Measurements from ENCODE around the gene PCLO.
A peak's percentile ranks its signal among the peaks of the same experiment; 100 is the strongest.
"Not testable (repeated sequence)": the region's sequence is repeated elsewhere in the genome, so short reads cannot be mapped to it uniquely, and the experiment has no call there.

PCLO gene

DNA sequence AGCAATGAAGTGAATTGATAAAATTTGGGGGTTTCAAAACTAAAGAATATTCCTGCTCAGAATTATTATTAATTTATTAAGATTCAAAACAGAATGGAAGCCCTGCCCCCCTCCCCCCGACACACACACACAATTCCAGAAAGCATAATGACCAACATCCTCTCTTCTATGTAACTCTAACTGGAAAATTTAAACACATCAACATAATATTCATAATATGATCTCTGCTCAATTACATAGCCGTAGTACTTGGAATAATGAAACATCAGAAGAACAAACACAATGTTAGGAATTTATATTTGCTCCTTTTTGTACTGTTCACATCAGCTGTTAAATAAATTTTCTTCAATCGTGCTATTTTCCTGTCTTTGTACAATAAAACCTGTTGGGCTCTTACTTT is 20.8 kb downstream of the PCLO start:
- DNase-seq = no peak

DNA sequence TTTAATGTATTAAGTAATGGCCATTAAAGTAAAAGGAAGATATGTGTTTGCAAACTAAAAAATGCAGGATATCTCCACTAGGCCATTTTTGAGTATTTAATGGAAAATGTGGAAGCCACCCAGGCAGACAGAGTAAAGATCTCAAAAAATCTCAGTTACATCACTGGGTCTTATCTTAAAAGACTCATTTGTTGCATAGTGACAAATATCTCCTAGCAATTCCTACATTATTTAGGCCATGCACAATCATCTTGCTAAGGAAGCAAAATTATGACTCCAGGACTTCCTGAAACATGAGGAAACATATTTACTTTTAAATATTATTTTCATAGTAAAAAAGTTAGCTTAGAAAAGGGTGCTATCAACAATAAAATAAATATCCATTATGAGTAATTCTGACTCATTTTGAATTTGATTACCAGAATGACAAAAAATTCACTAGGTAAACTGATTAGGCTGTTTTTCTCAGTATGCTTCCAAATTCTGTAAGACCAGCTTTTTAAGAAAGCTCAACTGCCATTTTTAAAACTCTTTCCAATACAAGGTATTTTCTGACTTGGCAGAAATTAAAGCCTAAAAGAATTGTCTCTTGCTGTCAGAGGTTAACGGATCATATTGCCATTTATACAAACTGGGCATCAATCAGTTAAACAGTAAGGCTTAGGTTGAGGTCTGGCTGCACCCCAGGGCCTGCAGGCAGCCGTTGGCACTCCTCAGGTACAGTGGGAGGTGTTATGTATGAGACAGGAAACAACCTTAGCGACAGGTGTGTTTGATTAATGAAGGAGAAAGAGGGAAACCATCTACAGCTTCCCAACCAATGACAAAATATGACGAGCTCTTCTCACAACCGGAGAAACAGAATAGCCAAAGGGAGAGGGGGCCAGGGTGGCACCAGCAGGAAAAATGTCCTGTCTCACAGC is 31.8 kb downstream of the PCLO start:
- peak; percentile 24 to 74 (median 31) for DNase-seq

DNA sequence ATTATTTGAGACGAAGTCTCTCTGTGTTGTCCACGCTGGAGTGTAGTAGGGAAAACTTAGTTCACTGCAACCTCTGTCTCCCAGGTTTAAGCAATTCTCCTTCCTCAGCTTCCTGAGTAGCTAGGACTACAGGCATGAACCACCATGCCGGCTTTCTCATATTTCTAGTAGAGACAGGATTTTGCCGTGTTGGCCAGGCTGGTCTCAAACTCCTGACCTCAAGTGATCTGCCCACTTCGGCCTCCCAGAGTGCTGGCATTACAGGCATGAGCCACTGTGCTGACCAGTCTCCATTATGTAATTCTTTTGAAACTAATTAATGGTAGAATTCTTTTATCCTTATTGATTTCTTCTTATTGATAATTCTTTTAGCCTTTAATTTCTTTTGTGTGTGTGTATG is 32.5 kb downstream of the PCLO start:
- no peak for DNase-seq

DNA sequence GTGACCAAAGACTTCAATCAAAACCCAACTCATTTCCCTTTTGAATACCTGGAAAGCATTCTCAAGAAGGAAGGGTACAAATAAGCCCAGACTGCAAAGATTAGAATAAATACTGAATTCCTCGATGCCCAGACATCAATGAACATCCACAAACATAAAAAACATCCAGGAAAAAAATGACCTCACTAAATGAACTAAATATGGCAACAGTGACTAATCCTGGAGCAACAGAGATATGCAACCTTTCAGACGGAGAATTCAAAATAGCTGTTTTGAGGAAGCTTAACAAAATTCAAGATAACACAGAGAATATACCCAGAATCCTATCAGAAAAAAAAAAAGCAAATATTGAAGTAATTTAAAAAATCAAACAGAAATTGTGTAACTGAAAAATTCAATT is 43.2 kb downstream of the PCLO start:
- DNase-seq = no peak

DNA sequence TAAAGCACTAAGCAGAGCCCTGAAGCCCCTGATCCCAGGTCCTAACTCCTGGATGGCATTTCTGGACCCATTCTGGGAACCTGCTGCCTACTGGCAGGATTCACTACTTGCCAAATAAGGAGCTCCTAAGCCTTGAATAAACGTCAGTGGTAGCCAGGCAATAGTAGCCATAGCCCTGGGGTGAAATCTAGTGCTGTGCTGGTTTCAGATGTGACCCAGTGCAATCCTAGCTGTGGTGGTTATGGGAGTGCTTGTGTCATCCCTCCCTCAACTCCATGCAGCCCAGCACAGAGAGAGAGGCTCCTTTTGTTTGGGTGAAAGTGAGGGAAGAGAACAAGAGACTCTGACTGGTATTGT is 43.7 kb downstream of the PCLO start:
- no peak for DNase-seq

DNA sequence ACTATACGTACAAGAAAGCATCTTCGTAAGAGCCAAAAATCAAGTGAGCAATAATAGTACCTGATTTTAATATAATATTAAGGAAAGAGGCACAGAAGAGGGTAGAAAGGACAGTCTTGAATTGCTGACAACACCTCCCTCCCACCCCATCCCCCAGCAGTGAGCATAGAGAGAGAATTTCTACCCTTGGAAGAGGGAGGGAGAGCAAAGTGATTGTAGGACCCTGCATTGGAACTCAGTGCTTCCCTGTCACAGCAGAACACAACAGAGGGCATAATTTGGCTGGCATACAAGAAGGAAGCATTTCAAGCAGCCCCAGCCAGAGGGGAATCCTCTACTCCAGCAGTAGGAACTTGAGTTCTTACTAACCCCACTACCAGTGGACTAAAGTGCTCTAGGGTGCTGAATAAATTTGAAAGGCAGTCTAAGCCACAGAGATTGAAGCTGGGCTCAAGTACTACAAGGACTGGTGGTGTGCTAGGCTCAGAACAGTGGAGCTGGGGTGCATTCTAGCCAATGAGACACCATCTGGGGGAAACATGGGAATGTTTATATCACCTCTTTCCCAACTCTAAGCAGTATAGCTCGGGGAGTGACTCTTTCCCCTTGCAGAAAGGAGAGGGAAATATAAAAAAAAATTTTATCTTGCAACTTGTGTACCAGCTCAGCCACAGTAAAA is 44.2 kb downstream of the PCLO start:
- no peak for DNase-seq

DNA sequence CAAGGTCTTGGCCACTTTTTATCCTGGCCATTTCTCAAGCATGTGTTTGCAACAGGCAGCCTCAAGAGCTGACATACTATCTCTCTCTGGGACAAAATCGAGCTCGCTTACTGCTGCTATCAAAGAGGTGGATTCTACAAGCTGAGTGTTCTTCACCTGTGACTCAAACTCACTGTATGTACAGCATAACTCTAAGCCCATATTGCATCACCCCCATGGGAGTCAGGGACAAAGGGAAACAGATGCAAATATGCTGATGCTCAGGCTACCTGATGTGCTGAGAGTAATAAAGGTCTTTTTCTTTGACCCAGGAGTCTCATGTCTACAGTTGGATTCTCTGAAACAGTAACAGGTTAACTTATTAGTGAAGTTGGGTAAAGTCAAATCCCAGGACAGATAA is 45.2 kb downstream of the PCLO start:
- no peak for DNase-seq

DNA sequence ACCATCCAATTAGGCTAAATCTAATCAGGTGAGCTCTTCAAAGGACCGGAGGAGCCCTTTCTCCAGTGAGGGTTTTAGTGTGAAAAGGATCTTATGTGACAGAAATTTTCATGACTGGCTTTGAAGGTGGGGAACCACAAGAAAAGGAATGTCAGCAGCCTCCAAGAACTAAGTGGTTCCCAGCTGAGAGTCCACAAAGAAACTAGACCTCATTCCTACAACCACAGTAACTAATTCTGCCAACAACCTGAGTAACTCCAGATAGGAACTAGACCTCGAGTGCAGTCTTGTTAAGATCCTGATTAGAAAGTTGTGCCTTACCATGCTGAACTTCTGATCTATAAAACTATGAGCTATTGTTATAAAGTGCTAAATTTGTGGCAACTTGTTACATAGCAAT is 51.3 kb downstream of the PCLO start:
- DNase-seq = no peak

DNA sequence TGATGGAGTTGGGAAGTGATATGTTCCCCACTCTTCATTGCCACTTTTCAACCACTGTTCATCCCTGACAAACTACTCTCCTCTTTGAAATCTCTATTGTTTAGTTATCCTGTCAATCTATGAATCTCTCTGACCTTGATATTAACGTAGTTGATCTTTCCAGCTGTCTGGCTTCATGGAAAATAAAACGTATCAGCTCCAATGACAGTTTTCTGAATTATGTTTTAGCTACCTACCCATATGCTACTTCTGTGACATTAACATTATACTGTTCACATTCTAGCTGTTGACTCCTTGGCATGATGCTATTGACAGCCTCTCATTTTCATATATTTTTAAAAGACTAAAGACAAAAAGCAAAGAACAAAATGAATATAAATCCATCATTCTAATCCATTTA is 53.3 kb downstream of the PCLO start:
- DNase-seq = no peak

DNA sequence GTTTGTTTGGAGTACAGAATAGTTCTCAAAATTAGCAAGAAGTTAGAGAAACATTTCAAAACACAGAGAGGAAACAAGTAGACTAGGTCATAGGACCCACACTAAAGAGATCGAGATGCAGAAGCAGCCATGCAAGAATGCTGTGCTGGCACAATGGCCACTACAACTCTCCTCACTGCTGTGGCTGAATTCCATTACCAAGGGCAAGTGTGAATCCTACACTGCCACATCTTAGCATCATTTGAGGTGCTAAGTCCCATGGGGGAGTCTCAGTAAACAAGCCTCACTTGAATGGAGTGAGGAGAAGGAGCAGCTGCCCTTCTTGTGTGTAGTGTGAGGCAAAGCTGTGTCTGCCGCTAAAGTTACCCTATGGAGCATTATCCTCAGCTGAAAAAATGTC is 56.7 kb downstream of the PCLO start:
- DNase-seq = peak in 1 of 3 experiments; percentile 73

DNA sequence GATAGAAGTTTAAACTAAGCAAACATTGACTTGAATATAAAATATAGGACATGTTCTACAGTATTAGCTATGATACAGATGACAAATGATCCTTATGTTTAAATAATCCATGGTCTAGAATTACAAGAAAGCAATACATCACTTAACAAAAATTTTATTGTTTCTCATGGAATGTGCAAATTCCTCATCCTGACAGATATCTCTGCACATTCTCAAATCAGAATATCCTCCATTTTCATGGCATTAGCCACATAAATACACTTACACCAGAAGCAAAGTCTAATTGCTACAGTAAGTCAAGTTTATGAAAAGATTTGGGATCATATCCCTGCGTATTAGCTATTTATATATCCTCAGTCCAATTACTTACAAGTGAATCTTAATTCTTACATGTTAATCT is 57.6 kb downstream of the PCLO start:
- no peak for DNase-seq

DNA sequence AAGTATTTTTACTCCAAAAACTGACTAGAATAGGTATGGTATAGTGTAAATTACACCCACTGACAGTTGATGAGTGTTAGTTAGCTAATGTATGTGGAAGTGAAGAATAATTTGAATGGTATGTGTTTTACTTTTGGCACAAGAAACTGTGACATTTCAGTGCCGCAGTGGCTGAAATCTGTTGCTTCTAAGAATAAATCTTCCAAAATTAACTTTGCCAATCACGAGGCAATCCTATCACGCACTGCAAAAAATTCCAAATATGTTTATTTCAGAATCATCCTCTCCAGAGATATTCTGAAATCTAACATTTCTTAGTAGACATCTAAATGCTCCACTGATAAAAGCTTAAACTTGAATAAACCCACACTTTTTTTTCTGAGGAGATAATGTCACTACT is 61.2 kb downstream of the PCLO start:
- no peak for DNase-seq

DNA sequence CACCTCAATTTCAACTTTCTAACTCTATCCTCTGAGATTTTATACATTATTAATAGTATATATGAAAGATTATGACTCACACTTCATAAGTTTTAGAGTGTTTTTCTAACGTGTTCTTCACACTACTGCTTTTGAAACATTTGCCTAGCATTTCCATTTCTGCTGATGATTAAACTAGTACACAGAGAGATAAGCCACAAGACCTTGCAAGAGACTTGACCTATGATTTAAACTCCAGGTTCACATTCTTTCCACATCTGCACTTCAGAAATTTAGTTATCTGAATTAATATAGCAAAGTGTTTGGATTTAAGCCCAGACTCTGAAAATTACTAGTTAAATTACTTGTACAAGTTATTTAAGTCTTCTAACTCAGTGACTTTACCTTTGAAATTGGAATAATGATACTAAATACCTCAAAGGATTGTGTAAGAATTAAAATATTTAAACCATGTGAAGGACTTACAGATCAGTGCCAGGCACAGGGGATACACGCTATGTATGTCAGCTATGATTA is 66.6 kb downstream of the PCLO start:
- DNase-seq = no peak

DNA sequence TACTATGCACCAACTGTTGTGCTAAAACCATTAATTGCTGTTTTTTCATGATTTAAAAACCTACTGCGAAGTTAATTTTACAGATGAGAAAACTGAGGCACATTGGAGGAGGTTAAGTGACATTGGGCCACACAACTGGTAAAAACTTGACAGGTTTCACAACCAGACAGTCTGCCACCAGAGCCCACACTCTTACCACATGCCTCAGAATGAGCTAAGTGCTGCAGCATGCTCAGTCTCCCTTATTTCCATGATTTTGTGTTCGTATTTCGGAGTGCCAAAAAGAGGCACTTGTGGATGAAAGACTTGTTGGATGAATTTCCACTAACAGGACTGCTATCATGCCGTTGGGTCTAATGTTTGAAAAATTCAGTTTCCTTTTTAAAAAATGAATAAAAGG is 77.4 kb downstream of the PCLO start:
- DNase-seq = no peak

DNA sequence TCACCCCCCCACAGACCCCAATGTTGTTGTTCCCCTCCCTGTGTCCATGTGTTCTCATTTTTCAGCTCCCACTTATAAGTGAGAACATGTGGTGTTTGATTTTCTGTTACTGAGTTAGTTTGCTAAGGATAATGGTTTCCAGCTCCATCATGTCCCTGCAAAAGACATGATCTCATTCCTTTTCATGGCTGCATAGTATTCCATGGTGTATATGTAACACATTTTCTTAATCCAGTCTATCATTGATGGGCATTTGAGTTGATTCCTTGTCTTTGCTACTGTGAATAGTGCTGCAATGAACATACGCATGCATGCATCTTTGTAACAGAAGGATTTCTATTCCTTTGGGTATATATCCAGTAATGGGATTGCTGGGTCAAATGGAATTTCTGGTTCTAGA is 82.8 kb downstream of the PCLO start:
- DNase-seq = not testable (repeated sequence)

DNA sequence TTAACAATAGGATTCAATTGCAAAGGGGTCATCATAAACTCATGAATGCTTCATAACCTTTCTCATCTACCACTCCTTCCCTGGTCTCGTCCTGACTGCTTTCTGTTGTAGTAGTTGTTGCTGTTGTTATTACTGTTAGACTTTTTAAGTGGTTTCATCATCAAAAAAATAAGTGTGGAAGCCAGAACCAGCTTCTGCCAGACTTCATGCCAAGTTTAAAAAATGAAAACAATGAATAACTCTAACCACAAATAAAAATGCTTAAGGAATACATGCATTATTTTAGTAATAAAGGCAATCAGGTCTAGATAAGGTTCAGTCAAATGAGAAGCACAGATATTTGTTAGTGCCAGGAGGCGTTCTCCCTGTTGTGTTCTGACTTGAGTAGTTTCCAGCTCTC is 85.4 kb downstream of the PCLO start:
- no peak for DNase-seq

DNA sequence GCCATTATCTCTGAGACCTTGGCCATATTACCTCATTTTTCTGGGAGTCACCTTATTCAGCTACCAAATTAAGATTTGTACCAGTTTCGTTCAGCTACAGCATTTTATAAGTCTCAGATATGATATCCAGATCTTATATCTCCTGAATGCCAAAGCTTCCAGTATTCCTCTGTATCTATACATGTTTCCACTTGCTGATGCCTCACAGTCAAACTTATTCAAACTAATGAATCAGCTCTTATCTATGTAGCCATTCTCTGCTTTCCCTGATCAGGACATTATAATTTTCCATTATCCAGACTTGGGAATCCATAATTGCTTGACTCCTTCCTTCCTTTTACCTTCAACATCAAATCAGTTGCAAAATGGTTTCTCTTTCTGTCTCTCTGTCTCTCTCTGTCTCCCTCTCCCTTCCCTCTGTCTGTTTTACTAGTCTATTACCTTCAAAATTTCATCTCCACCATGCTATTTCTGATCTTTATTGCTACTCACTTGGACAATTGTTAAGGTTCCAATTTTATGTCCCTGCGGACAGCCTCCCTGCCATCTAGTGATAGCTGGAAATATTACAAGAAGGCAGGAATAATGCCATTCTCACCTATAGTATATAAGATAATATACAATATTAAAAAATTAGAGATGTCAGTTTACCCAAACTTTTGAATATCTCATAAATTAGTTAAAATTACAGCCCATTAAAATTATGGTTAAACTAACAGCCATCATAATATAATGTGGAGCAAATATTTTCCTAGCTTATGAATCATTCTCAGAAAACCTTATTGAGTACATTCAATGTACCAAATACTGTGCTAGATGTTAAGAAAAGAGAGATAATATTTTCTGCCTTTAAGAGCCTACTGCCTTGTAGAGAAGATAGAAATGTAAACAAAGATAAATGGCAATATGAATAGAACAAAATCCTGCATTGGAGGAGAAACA is 89.8 kb downstream of the PCLO start:
- DNase-seq = peak in 2 of 3 experiments; percentile 34 to 71

DNA sequence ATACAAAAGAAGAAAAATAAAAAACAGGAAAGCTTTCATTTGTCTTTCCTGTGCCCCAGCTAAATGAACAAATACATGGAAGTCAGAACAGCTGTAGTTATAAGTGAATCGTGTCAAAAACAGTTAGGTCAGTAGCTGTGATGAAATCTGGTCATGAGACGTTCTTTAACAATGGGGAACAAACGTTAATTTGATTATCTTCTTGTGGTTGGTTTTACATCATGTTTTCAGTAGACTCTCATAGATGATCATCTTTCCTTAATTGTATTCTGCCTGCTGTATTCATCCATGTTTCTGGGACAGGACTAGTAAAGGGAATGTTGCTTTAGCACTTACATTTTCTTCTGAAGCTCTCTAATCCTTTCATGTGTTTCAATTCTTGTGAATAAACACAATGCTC is 97.0 kb downstream of the PCLO start:
- no peak for DNase-seq

DNA sequence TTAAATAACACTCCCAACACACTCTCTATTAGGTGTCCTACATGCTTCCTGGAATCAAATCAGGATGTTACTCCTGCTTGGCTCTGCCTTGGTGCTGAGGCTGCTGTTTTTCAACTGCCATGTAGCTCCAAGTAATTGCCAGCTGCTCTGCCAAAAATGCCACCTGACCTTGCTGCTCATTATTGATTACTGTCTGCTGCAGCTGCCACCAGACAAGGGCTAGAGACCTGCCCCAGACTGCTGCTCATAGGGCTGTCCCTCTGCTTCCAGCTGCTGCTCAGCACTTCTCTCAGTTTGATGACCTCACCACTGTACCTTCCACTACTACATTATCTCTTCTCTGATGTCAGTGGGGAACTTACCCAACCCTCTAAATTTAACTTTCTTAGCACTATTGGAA is 102.5 kb downstream of the PCLO start:
- DNase-seq = peak; percentile 23 to 89 (median 69)

DNA sequence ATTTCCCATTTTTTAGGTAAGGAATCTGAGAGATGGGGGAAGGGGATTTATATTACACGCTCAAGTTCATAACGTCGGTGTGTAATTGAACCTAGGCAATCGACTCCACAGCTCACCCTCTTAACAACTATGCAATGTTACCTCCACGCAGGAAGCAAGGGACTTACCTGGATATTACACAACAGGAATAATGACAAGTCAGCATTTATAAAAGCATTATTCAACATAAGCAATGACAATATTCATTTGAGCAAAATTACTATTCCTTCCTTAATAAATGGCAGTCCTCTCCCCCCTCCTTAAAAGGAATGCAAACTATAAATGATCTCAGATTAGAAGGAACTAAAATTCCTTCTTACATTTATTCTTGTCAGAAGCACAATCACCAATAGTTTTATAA is 104.0 kb downstream of the PCLO start:
- no peak for DNase-seq

DNA sequence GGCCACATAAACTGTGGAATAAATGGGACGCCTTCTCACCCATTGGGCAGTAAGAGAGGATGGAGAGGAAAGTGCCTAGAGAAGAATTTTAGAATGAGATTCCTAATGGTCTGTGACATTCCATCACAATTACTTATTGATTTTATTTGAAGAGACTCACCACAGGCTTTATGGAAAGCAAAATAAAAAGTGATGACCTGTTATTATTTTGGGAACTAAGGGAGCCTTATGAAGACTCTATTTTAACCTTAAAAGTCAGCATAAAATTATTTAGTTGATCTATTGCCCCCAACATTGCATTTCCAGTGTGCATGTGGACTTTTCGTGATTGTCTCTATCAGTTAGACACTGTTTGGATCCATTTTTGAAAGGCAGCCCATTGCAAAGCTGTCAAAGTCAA is 107.5 kb downstream of the PCLO start:
- DNase-seq = no peak

DNA sequence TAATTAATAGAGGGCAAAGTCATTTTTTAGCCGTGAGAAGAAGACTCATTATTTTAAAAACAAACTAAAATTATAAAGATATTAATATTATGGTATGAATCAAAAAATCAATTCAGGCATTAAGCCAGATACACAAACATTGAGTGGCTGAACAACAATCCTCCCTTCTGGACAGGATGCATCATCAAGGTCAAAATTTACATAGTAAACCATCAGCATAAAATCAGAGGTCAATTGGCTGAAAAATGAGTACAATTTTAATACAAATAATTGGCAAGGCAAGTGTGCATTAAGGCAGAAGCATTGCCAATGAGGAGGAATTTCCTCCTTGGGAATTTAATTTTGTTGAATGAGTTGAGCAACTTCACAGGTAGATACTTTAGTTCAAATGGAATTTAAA is 108.2 kb downstream of the PCLO start:
- DNase-seq = no peak

DNA sequence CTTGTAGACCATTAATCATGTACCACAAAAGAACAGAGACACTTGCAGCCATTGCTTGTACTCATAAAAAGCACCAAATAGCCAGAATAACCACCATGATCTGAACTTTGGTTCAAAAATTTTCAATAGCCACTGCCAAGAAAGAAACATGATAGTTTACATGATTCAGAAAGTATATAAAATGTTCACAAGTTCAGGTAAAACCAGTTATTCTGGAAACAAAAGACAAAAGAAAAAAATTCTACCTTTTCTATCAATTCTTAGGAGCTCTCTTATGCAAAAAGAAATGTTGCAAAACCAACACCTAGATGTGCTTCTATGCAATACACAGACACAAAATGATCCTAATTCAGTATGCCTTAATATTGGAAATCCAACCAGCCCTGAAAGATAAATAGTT is 108.7 kb downstream of the PCLO start:
- DNase-seq = no peak

Measured in NCI-H1417 (cell line).